Right atrium auricular region (tissue), 2 donors: ENCODE results near the gene MAP3K12. TPM values are rescaled to one million over a fixed set of nuclear protein-coding genes. Genes with fewer than 3 reads are reported as not detected.

ENCODE experiments used
- DNase-seq: peaks from one replicate; pipeline ENCODE4 v3.0.0-alpha.2; 2019; ENCODE audit warnings: low spot score
- H3K27ac ChIP-seq, 2 donors: fragments of 200-600 bp; sonication (generic); 1 replicate in 1 of 2; 2 replicates in 1 of 2; pipeline ENCODE4 v1.5.1; 2016 to 2019
- H3K27me3 ChIP-seq, 2 donors: fragments of 200-600 bp; sonication (generic); one replicate each; pipeline versions ENCODE4 v1.5.1 to v1.6.0; 2017 to 2019
- H3K36me3 ChIP-seq: fragments of 200-600 bp; sonication (generic); one replicate; pipeline ENCODE4 v1.5.1; 2016
- H3K4me1 ChIP-seq, 2 donors: fragments of 200-600 bp; sonication (generic); one replicate each; pipeline versions ENCODE4 v1.5.1 to v1.6.0; 2017 to 2019
- H3K4me3 ChIP-seq, 2 donors: fragments of 200-600 bp; sonication (generic); 1 replicate in 1 of 2; 2 replicates in 1 of 2; pipeline ENCODE4 v1.5.1; 2017 to 2019; ENCODE audit warnings: mild to moderate bottlenecking in 1 of 2, moderate library complexity in 1 of 2
- H3K9me3 ChIP-seq, 2 donors: fragments of 200-600 bp; sonication (generic); one replicate each; pipeline ENCODE4 v1.5.1; 2019
- total RNA-seq, 2 donors: library from RNA; depleted of rRNA; stranded (reverse); fragments of >200 nt; gene quantifications; one replicate each; pipeline ENCODE4 v1.1.0, GENCODE V29; 2016
- TF ChIP-seq, protein P1 (sequence below), 2 donors: fragments of 200-600 bp; sonication (generic); IDR thresholded peaks; one replicate each; pipeline ENCODE4 v1.5.1; 2019; ENCODE audit warnings: antibody characterized with exemption in 2 of 2

Gene MAP3K12
- total RNA-seq, 2 donors from 2014 or later = 2.6 to 9.8 TPM

DNA sequence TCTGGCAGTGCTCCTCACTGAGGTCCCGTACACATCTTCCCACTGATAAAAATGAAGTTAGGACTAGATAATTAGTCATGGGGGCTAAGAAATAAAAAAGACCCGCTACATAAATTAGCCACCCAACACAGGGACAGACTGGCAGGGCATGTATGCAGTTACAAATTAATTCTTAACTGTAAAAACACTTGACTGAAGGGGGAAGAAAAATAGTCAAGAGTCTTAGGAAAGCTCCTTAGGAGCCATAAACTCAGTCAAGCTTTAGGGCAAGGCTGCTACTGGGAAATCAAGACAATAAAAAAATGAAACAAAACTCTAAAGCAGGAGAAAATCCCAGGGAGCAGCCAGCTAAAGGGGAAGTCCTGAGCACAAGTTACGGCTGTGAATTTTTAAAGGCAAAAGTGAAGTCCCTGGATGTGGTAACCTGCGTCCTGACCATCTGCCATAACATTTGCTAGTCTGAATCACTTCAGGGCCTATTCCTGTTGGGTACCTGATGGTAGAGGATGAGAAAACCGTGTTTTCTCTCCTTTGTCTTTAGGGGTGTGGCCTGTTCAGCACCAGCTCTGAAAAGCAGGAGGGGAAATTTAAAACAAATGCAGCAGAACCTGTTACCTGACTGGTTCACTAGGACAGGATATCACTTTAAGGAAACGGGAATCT is 15.5 kb upstream of the MAP3K12 start:
- H3K4me1 ChIP-seq = no peaks in the 10 kb centered on the region
- DNase-seq = no peak
- H3K9me3 ChIP-seq = no peaks in the 10 kb centered on the region
- no peaks in the 10 kb centered on the region for H3K27me3 ChIP-seq
- peaks cover 83% of the 10 kb centered on the region for H3K36me3 ChIP-seq
- H3K4me3 ChIP-seq = no peak overlapping the region
- TF ChIP-seq, protein P1, sequence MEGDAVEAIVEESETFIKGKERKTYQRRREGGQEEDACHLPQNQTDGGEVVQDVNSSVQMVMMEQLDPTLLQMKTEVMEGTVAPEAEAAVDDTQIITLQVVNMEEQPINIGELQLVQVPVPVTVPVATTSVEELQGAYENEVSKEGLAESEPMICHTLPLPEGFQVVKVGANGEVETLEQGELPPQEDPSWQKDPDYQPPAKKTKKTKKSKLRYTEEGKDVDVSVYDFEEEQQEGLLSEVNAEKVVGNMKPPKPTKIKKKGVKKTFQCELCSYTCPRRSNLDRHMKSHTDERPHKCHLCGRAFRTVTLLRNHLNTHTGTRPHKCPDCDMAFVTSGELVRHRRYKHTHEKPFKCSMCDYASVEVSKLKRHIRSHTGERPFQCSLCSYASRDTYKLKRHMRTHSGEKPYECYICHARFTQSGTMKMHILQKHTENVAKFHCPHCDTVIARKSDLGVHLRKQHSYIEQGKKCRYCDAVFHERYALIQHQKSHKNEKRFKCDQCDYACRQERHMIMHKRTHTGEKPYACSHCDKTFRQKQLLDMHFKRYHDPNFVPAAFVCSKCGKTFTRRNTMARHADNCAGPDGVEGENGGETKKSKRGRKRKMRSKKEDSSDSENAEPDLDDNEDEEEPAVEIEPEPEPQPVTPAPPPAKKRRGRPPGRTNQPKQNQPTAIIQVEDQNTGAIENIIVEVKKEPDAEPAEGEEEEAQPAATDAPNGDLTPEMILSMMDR (IDR thresholded peaks at IDR 0.05) = no peak
- H3K27ac ChIP-seq = no peak overlapping the region

- H3K27ac ChIP-seq = no peak overlapping the region
- H3K4me1 ChIP-seq = peaks cover 0 to 2% of the 10 kb centered on the region in 2 donors
- DNase-seq = no peak
- no peak overlapping the region for H3K4me3 ChIP-seq
- TF ChIP-seq, protein P1 (IDR thresholded peaks at IDR 0.05) = no peak
- H3K27me3 ChIP-seq = no peaks in the 10 kb centered on the region
- H3K36me3 ChIP-seq = peaks cover 74% of the 10 kb centered on the region
- H3K9me3 ChIP-seq = no peaks in the 10 kb centered on the region
Measured at GRCh38 chr12:53513712-53514410, 14.6 kb upstream of the MAP3K12 start.

- Histone ChIP-seq H3K9me3 (no peaks in the 10 kb centered on the region), H3K4me3 (no peak overlapping the region), H3K4me1 (peaks cover 0 to 8% of the 10 kb centered on the region in 2 donors), H3K36me3 (peaks cover 60% of the 10 kb centered on the region), H3K27ac (no peak overlapping the region), H3K27me3 (no peaks in the 10 kb centered on the region)
- TF ChIP-seq, protein P1 (IDR thresholded peaks at IDR 0.05) = no peak
- no peak for DNase-seq
Measured at GRCh38 chr12:53510181-53510812, 11.0 kb upstream of the MAP3K12 start.

DNA sequence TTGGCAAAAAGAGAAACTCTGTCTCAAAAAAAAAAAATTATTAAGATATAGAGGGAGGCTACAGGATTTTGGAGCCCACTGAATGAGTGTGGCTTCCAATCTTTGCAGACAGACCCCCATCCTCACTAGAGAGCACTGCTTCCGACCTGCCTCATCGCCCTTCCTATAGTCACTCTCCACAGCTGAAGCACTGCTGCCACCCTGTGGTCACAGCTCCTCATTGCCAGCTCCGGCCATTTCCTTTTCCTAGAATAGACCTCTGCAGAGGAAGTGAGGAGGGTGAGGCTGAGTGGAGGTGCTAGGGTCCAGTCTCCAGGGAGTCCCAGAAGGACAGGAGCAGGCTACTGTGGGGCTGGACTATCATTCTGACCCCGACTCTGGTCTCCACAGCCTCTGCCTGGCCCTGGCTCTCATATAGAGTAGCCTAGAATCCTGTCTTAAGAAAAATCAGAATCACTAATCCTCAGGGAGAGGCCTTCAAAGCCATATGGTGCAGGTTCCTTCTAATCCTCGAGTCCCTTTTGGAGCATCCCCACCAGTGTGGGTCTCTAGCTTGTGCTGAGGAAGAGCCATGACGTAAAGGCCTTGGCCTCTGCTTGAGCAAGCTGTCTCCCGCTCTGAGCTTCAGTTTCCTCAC is 9.4 kb upstream of the MAP3K12 start:
- peak; percentile 90 for DNase-seq
- peaks cover 47% of the 10 kb centered on the region for H3K36me3 ChIP-seq
- peaks cover 0 to 9% of the 10 kb centered on the region in 2 donors for H3K4me1 ChIP-seq
- H3K4me3 ChIP-seq = no peak overlapping the region
- TF ChIP-seq, protein P1 (IDR thresholded peaks at IDR 0.05) = peak; percentile 76 to 94
- no peaks in the 10 kb centered on the region for H3K27me3 ChIP-seq
- no peaks in the 10 kb centered on the region for H3K9me3 ChIP-seq
- H3K27ac ChIP-seq = peak overlapping the region in 1 of 2 donors; percentile 11

DNA sequence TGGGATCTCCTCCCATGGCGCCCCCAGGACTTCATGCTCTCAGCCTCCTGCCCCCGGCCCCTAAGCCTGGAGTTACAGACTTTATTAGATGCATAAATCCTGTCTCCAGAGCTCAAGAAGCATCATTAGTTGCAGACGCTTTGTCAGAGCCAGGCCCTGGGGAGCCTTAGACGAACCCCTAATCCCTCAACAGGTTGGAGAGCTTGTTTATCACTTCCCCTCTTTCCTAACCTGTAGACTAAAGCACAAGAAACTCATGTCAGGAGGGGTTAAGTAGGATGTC is 8.3 kb upstream of the MAP3K12 start:
- peaks cover 38% of the 10 kb centered on the region for H3K36me3 ChIP-seq
- TF ChIP-seq, protein P1 (IDR thresholded peaks at IDR 0.05) = no peak
- no peaks in the 10 kb centered on the region for H3K9me3 ChIP-seq
- no peak for DNase-seq
- no peaks in the 10 kb centered on the region for H3K27me3 ChIP-seq
- H3K27ac ChIP-seq = no peak overlapping the region
- H3K4me3 ChIP-seq = no peak overlapping the region
- H3K4me1 ChIP-seq = peaks cover 0 to 20% of the 10 kb centered on the region in 2 donors
